IgD-negative memory B cell (primary cell): ENCODE measurements around the gene RNU6-8. TPM values are rescaled to one million over a fixed set of nuclear protein-coding genes. Genes with fewer than 3 reads are reported as not detected.

Experiments used
- H3K27ac Mint-ChIP-seq, 3 donors: one replicate each; pipeline ENCODE4 v1.8.0; 2020 to 2022; ENCODE audit warnings: mild to moderate bottlenecking in 3 of 3, mixed read lengths in 3 of 3, moderate library complexity in 1 of 3
- H3K27me3 Mint-ChIP-seq: one replicate; pipeline ENCODE4 v1.8.0; 2021; ENCODE audit warnings: mixed read lengths
- H3K36me3 Mint-ChIP-seq: one replicate; pipeline ENCODE4 v1.8.0; 2020; ENCODE audit warnings: mild to moderate bottlenecking, mixed read lengths
- H3K4me1 Mint-ChIP-seq, 3 donors: one replicate each; pipeline ENCODE4 v1.8.0; 2020 to 2022; ENCODE audit warnings: mixed read lengths in 3 of 3, mild to moderate bottlenecking in 1 of 3
- H3K4me3 Mint-ChIP-seq, 4 donors: one replicate each; pipeline ENCODE4 v1.8.0; 2020 to 2022; ENCODE audit warnings: mild to moderate bottlenecking in 4 of 4, mixed read lengths in 4 of 4, moderate library complexity in 3 of 4
- H3K9me3 Mint-ChIP-seq, 3 donors: one replicate each; pipeline ENCODE4 v1.8.0; 2020 to 2021; ENCODE audit warnings: mixed read lengths in 3 of 3, mild to moderate bottlenecking in 1 of 3
- polyA plus RNA-seq: library from polyadenylated mRNA; unstranded; fragments of 300-500 nt; fragmentation: Illumina TruSeq; gene quantifications from one replicate; pipeline ENCODE4 v1.2.3, GENCODE V29; 2021

Gene RNU6-8
- polyA plus RNA-seq, 1 donor from 2014 or later, result not detected

DNA sequence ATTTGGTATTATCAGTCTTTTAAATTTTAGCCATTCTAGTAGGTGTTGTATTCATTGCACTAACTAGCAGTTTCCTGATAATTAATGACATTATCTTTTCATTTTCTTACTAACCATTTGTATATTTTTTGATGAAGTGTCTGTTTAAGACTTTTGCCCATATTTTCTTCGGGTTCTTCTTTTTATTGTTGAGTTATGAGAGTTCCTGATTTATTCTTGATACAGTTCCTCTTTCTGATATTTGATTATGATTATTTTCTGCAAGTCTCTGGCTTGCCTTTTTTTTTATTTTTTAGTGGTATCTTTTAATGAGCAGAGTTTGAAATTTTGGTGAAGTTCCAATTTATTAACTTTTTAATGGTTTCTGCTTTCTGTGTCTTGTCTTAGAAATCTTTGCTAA lies 7.4 kb downstream of the RNU6-8 start:
- Mint-ChIP-seq H3K27ac (no peak overlapping the region), H3K9me3 (no peaks in the 10 kb centered on the region), H3K4me3 (no peak overlapping the region), H3K4me1 (peaks cover 8 to 14% (median 9%) of the 10 kb centered on the region in 3 donors), H3K27me3 (no peaks in the 10 kb centered on the region), H3K36me3 (peaks cover 2% of the 10 kb centered on the region)

DNA sequence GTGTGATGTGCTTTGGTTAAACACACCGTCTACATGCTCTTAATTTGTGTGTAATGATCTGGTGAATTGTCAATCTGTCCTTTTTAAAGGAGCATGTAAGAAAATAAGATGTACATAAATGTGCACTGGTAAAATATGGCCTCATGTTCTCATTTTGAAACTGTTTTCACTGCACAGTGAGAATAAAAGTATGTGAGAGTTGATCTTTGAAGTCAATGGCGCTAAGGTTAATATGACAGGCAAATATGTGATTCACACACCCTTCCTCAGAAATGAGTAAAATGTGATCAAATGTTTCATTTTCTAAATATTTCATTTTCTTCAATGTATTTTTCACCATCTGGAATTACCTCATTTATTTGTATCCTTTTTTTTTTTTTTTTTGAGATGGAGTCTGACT lies 9.5 kb downstream of the RNU6-8 start:
- Mint-ChIP-seq H3K27me3 (no peaks in the 10 kb centered on the region), H3K9me3 (no peaks in the 10 kb centered on the region), H3K27ac (no peak overlapping the region)

DNA sequence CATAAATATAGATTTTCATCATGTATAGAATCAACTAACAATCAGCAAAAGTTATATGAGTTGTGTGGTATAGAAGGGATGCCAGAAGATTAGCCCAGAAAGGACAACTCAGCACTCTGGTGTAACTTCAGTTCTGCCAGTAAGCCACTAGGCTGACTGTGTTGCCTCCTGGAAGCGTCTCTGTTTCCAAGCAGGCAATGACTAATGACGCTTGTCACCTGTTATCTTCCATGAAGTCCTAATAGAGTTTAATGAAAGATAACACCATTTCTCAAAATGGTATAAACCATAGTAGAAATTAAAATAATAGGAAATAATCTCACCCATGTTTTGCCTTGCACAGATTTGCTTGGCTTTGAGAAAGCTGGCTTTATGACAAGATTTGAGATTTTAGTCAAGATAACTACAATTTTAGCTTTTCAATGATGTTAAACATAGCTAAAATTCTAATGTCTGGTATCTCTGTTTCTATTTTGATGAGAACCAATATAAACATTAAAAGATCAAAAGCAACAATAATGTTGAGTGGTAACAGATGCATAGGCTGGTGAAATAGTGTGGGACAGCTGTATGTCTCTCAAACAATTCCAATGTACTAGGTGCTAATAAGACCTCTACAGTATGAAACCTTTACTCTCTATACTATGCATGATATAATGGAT lies 10.2 kb downstream of the RNU6-8 start:
- H3K27me3 Mint-ChIP-seq, result no peaks in the 10 kb centered on the region
- no peak overlapping the region for H3K27ac Mint-ChIP-seq
- peaks cover 2% of the 10 kb centered on the region for H3K36me3 Mint-ChIP-seq
- no peak overlapping the region for H3K4me3 Mint-ChIP-seq
- H3K4me1 Mint-ChIP-seq, result peaks cover 8 to 12% (median 9%) of the 10 kb centered on the region in 3 donors
- H3K9me3 Mint-ChIP-seq, result no peaks in the 10 kb centered on the region

More for the DNA sequence above, 9.5 kb downstream of the RNU6-8 start:
- H3K36me3 Mint-ChIP-seq, result peaks cover 2% of the 10 kb centered on the region
- H3K4me3 Mint-ChIP-seq, result no peak overlapping the region
- H3K4me1 Mint-ChIP-seq, result peaks cover 8 to 12% (median 9%) of the 10 kb centered on the region in 3 donors

- peaks cover 14 to 15% (median 15%) of the 10 kb centered on the region in 3 donors for H3K4me1 Mint-ChIP-seq
- peaks cover 0 to 3% (median 0%) of the 10 kb centered on the region in 3 donors for H3K9me3 Mint-ChIP-seq
Observed at GRCh38 chr14:32190673-32191072, 12.4 kb downstream of the RNU6-8 start.

GRCh38 chr14:32189811-32190210 lies 13.3 kb downstream of the RNU6-8 start:
- Mint-ChIP-seq H3K4me1 (peaks cover 12 to 14% (median 13%) of the 10 kb centered on the region in 3 donors), H3K4me3 (no peak overlapping the region)

More at GRCh38 chr14:32190673-32191072, 12.4 kb downstream of the RNU6-8 start:
- Mint-ChIP-seq H3K4me3 (no peak overlapping the region), H3K27ac (no peak overlapping the region), H3K36me3 (peaks cover 1% of the 10 kb centered on the region), H3K27me3 (peaks cover 1% of the 10 kb centered on the region)

DNA sequence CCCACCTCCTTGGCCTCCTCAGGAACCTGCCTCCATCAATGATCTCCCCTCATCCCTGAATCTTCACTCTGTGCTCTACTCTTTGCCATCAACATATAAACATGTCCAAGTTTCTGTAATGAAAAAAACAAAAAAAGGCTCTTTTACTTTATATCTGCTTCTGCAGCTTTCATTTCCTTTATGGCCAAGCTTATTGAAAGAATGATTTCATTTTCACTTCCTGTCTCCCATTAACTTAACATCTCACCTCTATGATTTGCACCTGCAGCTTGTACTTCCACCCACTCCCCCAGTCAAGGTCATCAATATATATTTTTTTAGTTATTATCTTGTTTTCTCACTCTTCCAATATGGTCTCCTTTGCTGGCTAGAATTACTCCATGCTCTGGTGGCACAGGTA lies 16.8 kb downstream of the RNU6-8 start:
- H3K36me3 Mint-ChIP-seq, result no peaks in the 10 kb centered on the region
- peaks cover 13 to 14% (median 14%) of the 10 kb centered on the region in 3 donors for H3K4me1 Mint-ChIP-seq
- H3K27ac Mint-ChIP-seq, result peak overlapping the region in 1 of 3 donors; percentile 34
- H3K27me3 Mint-ChIP-seq, result peaks cover 1% of the 10 kb centered on the region
- H3K9me3 Mint-ChIP-seq, result peaks cover 0 to 4% (median 3%) of the 10 kb centered on the region in 3 donors
- peak overlapping the region in 2 of 4 donors; percentile 14 to 70 for H3K4me3 Mint-ChIP-seq

More at GRCh38 chr14:32189811-32190210, 13.3 kb downstream of the RNU6-8 start:
- H3K9me3 Mint-ChIP-seq, result peaks cover 0 to 3% (median 2%) of the 10 kb centered on the region in 3 donors
- no peak overlapping the region for H3K27ac Mint-ChIP-seq
- no peaks in the 10 kb centered on the region for H3K36me3 Mint-ChIP-seq
- peaks cover 1% of the 10 kb centered on the region for H3K27me3 Mint-ChIP-seq

GRCh38 chr14:32185097-32185496 lies 18.0 kb downstream of the RNU6-8 start:
- Mint-ChIP-seq H3K4me3 (no peak overlapping the region), H3K27me3 (peaks cover 1% of the 10 kb centered on the region), H3K36me3 (no peaks in the 10 kb centered on the region), H3K4me1 (peaks cover 12 to 13% (median 12%) of the 10 kb centered on the region in 3 donors), H3K9me3 (peaks cover 0 to 4% (median 3%) of the 10 kb centered on the region in 3 donors), H3K27ac (no peak overlapping the region)

GRCh38 chr14:32183151-32184058 lies 19.7 kb downstream of the RNU6-8 start:
- Mint-ChIP-seq H3K27ac (no peak overlapping the region), H3K9me3 (peaks cover 0 to 5% (median 5%) of the 10 kb centered on the region in 3 donors), H3K4me1 (peaks cover 6 to 9% (median 7%) of the 10 kb centered on the region in 3 donors), H3K36me3 (peaks cover 5% of the 10 kb centered on the region), H3K4me3 (no peak overlapping the region), H3K27me3 (peaks cover 1% of the 10 kb centered on the region)

DNA sequence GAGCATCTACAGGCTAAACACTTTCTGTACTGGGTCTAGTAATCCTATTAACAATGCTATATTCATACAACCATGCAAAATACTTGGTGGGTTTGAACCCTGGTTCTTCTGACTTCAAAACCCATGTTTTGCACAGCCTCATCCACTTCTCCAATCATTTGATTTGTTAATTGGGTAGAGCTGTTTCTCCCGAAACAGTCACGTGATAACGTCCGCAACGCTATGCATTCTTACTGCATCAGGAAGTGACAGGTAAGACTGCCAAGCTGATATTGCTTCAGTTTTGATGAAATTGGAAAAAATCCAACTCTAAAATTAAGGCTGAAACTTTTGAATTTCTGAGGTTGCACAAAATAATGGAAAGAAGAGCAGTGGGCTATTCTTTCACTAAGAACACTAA lies 31.6 kb downstream of the RNU6-8 start:
- no peak overlapping the region for H3K4me3 Mint-ChIP-seq
- H3K4me1 Mint-ChIP-seq, result peaks cover 0 to 2% (median 0%) of the 10 kb centered on the region in 3 donors
- H3K9me3 Mint-ChIP-seq, result no peaks in the 10 kb centered on the region
- peaks cover 1% of the 10 kb centered on the region for H3K36me3 Mint-ChIP-seq
- peak overlapping the region in 1 of 3 donors; percentile 51 for H3K27ac Mint-ChIP-seq
- H3K27me3 Mint-ChIP-seq, result no peaks in the 10 kb centered on the region

DNA sequence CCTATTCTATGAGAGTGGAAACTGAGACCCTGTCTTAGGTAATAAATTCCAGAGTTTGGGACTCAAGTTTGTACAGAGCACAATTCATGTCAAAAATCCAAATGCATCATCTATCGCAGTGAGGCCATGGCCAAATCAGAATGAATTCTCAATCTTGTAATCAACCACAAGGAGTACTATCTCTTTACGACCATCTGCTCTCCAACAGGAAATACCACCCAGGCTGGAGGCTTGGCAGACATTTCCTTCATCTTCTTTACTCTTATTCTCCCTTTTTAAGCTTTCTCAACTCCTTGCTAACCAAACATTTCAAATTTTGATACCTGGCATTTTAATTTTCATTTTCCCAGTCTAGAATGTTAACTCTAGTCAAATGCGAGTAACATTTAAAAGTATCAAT lies 33.9 kb downstream of the RNU6-8 start:
- no peaks in the 10 kb centered on the region for H3K36me3 Mint-ChIP-seq
- H3K27ac Mint-ChIP-seq, result no peak overlapping the region
- no peaks in the 10 kb centered on the region for H3K9me3 Mint-ChIP-seq
- no peak overlapping the region for H3K4me3 Mint-ChIP-seq
- H3K27me3 Mint-ChIP-seq, result no peaks in the 10 kb centered on the region
- H3K4me1 Mint-ChIP-seq, result peaks cover 6 to 15% (median 11%) of the 10 kb centered on the region in 3 donors

GRCh38 chr14:32167907-32168306 lies 35.2 kb downstream of the RNU6-8 start:
- Mint-ChIP-seq H3K27me3 (no peaks in the 10 kb centered on the region), H3K4me3 (no peak overlapping the region), H3K36me3 (no peaks in the 10 kb centered on the region), H3K9me3 (peaks cover 0 to 2% (median 0%) of the 10 kb centered on the region in 3 donors), H3K4me1 (peaks cover 6 to 15% (median 11%) of the 10 kb centered on the region in 3 donors), H3K27ac (no peak overlapping the region)

DNA sequence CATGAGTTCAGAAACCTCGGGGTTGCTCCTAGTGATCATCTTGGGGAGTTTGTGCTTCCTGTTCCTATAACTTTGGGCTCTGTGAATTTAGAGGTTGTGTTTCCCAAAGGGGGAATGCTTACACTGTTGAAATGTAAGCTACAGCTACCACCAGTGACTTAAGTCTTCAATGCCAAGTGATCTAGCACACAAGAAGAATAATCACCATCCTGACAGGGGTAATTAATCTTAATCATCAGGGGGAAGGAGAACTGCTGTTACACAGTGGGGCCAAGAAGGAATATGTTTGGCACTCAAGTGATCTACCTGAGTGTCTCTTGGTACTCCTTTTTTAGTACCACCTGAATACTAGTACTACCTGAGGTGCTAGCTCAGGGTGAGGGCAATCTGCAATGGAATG lies 36.1 kb downstream of the RNU6-8 start:
- no peak overlapping the region for H3K27ac Mint-ChIP-seq
- peaks cover 6 to 15% (median 11%) of the 10 kb centered on the region in 3 donors for H3K4me1 Mint-ChIP-seq
- no peaks in the 10 kb centered on the region for H3K36me3 Mint-ChIP-seq
- H3K9me3 Mint-ChIP-seq, result peaks cover 0 to 5% (median 2%) of the 10 kb centered on the region in 3 donors
- H3K27me3 Mint-ChIP-seq, result no peaks in the 10 kb centered on the region
- H3K4me3 Mint-ChIP-seq, result no peak overlapping the region

DNA sequence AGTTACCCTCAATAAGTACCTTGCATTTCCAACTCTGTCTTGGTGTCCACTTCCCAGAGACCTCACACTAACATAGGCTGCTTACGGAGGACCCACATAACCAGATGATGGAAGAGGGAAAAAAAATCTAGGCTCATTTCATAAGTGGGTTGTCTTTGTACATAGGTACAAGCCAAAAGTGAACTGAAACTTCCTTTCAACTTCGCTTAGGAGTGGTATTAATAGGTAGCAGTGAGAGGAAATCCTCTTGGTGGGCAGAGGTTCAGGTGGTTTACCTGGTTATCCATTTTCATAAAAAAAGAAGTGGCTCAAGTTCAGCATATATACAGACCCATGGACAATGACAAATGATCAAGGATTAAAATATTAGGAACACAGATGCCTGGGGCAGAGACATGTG lies 37.0 kb downstream of the RNU6-8 start:
- Mint-ChIP-seq H3K4me1 (peaks cover 6 to 15% (median 11%) of the 10 kb centered on the region in 3 donors), H3K9me3 (peaks cover under 1 to 7% (median 2%) of the 10 kb centered on the region in 3 donors), H3K27ac (no peak overlapping the region), H3K27me3 (no peaks in the 10 kb centered on the region), H3K4me3 (peak overlapping the region in 1 of 4 donors; percentile 0), H3K36me3 (no peaks in the 10 kb centered on the region)
